NK-92 treated with Interleukin-12 subunit alpha and Interleukin-12 subunit beta, amount 100 ng/mL, for 24 hours (cell line): Measurements from ENCODE around the gene XPA.
"Not testable (repeated sequence)": the region's sequence is repeated elsewhere in the genome, so short reads cannot be mapped to it uniquely, and the experiment has no call there.

Experiments
- DNase-seq: peaks from one replicate; lab custom pipeline; 2025; lab: John Stamatoyannopoulos, UW

Gene XPA

GRCh38 chr9:97696803-97697601 is at the start of gene XPA:
XPA (minus strand) TSS chr9:97697340; CDS start chr9:97697292, 48 bp downstream.
- peak; percentile 95 for DNase-seq

GRCh38 chr9:97744710-97745708 is 47.9 kb upstream of the XPA start:
- DNase-seq: no peak

DNA sequence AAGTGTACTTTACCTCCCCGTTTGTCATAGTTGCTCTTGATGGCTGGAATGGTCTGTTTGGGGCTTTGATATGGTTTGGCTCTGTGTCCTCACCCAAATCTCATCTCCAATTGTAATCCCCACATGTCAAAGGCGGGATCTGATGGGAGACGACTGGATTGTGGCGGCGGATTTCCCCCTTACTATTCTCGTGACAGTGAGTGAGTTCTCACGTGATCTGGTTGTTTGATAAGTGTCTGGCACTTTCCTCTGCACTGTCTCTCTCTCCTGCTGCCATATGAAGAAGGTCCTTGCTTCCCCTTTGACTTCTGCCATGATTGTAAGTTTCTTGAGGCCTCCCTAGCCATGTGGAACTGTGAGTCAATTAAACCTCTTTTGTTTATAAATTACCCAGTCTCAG is 46.9 kb upstream of the XPA start:
- not testable (repeated sequence) for DNase-seq

- no peak for DNase-seq
Observed at GRCh38 chr9:97742545-97742944, 45.4 kb upstream of the XPA start.

- no peak for DNase-seq
Observed at GRCh38 chr9:97741947-97742346, 44.8 kb upstream of the XPA start.

DNA sequence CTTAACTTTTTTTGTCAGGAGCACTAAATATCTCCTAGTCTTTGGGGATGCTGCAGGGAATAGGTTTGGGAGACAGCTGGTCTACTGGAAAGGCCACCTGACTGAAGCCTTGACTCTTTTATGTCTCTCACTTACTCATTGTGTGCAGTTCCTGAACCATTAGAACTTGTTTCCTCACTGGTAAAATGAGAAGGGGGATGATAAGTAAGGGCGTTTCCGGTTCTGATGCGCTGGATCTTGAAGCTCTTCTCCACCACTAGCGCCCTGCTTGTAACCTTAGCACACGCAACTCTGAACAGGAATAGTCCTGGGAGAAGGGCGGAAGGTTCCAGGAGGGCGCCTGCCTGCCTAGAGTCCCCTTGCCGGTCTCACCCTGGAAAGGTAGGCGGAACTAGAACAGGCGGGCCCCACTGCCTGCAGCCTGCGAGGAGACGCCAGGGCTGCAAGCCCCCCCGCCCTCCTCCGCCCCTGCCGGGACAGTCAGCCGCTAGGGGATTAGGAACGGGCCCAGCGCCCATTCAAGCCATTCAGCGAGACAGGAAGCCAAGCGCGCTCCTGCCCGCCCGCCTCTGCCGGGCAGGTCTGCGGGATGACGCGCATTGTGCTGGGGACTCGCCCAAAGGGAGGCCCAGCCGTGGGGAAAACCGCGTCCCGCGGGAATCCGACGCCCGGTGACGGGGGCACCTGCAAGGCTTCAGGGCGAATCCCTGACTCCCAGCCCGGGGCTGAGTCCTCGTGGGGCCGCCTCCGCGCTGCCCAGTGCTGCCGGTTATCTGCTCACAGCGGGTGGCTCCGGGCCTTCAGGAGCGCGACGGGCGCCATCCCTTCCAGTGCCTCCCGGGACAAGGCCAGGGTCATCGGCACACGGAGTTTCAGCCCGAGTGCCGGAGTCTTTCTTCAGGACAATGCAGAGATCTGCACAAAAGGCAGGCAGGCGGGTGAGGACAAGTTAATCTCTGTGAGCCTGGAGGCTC is 44.0 kb upstream of the XPA start:
- no peak for DNase-seq

GRCh38 chr9:97737429-97737828 is 40.3 kb upstream of the XPA start:
- DNase-seq: no peak

- DNase-seq: no peak
Observed at GRCh38 chr9:97735070-97735600, 38.0 kb upstream of the XPA start.

DNA sequence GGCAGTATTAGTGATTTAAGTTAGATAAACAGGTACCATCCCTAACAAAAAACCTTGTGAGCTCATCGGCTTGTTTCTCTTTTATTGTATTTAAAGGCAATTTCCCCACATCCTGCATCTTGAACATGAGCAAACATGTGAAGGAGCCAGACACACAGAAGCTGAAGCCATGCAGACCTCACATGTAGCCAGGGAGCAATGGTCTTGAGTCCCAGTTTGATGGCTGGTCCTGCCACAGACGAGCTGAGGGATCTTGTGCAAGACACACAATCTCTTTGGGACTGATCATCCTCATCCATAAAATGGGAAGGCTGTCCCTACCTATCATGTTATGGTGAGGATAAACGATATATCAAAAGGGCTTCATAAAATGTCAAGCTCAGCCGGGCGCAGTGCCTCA is 29.6 kb upstream of the XPA start:
- DNase-seq: no peak

GRCh38 chr9:97723819-97724218 is 26.7 kb upstream of the XPA start:
- no peak for DNase-seq

DNA sequence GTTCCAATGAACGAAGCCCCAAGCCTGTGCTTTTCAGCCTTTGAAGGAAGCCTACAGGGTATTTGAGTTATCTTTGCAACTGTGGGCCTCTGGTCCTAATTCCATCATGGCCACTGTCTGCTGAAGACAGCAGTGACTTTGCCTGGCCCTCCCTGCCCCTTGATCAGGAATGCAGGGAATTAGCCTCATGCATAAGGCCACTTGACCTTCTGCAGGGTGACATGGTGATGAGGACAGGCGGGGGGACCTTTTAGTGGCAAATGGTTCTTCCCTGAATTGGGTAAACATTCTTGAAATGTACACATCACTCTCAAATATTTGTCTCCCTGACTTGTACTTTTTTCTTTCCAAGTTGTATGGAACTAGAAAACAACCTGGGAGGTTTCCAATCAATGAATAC is 25.2 kb upstream of the XPA start:
- no peak for DNase-seq

GRCh38 chr9:97721396-97721795 is 24.3 kb upstream of the XPA start:
- DNase-seq: no peak

DNA sequence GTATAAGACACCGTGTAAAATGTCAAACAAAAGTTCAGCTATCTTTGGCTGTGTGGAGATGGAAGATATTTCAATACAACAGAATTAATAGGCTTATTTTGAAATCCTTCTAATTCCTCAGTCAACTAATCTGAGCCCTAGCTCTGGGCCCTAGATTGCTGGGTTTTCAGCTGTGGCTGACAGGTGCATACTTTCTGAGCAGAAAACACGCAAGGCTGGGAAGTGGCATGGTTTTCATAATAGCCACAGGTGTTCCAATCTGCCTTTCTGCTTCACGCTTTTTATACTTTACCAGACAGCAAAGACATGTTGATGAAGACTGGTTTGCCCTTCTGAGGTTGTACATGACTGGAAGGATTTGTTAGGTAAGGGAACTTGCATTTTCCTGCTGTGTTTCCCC is 20.7 kb upstream of the XPA start:
- no peak for DNase-seq

DNA sequence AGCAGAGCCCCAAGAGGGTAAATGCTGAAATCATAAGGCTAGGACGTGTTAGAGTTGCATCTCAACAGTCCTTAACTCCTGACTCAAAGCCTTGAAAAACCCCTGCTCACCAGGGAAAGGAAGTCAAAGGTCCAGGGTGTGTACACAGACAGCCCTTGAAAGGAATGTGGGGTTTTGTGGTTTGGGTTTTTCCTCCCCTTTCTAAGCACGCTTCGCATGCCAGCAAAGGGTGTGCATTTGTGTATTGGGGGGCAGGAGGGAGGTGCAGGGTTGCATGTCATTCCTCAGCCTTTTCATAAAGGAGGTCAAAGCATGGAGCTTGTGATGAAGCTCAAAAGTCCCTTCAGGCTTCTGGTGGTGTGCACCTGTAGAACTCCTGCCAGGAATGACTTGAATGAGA is 17.3 kb upstream of the XPA start:
- no peak for DNase-seq

- DNase-seq: no peak
Observed at GRCh38 chr9:97711223-97711626, 14.1 kb upstream of the XPA start.

GRCh38 chr9:97710356-97711222 is 13.4 kb upstream of the XPA start:
- DNase-seq: peak; percentile 5

- DNase-seq: no peak
Observed at GRCh38 chr9:97706246-97706645, 9.1 kb upstream of the XPA start.

DNA sequence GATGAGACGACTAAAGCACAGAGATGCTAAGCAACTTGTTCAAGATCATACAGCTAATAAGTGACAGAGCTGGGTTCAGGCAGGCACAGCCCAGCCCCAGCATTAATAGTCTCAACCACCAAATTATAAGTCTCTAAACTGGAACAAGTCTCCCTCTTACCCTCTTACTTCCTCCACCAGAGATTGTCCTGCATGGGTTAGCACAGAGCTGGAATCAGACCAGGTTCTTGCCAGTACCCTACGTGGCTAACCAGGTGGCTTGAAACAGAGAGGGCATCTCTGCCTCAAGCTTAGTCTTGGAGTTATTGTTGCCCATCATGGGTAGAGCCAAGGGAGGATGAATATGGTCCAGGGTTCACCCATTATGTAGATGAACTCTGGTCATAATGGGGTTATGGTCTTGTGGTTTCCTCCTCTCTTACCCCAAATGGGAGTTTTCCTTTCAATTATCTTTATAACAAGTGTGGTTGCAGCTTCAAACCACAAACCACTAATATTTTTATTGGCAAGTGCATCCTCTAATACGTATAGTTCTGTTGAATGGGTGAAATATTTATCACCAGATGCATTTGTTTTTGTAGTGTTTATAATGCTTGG is 8.3 kb upstream of the XPA start:
- DNase-seq: no peak

DNA sequence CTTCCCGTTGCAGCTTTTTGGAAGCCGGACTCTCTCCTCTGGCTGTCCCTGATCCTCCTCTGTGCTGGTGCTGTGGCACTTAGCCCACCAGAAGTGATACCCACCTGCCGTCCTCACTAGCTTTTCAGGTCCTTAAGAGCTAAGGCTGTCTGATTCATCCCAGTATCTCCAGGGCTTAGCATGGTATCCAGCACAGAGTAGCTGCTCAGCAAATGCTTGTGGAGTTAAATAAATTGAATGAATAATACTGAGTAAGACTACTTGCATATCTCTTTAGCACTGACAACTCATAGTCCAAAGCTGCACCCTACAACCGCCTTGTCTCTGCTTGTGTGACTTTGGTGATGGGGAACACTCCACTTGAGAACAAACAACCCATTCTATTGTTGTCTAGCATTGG is 7.7 kb upstream of the XPA start:
- no peak for DNase-seq

GRCh38 chr9:97704345-97704677 is 7.2 kb upstream of the XPA start:
- DNase-seq: no peak
